Activated T-cell treated with anti-CD3 and anti-CD28 coated beads, Interleukin-2, amount 50 U/mL, for 1 hour (primary cell): ENCODE data around the gene SRGAP2.
"Not testable (repeated sequence)": the region's sequence is repeated elsewhere in the genome, so short reads cannot be mapped to it uniquely, and the experiment has no call there.

Source experiments
- DNase-seq: peaks from one replicate; pipeline ENCODE4 v3.0.0-alpha.2; 2020

The SRGAP2 gene

DNA sequence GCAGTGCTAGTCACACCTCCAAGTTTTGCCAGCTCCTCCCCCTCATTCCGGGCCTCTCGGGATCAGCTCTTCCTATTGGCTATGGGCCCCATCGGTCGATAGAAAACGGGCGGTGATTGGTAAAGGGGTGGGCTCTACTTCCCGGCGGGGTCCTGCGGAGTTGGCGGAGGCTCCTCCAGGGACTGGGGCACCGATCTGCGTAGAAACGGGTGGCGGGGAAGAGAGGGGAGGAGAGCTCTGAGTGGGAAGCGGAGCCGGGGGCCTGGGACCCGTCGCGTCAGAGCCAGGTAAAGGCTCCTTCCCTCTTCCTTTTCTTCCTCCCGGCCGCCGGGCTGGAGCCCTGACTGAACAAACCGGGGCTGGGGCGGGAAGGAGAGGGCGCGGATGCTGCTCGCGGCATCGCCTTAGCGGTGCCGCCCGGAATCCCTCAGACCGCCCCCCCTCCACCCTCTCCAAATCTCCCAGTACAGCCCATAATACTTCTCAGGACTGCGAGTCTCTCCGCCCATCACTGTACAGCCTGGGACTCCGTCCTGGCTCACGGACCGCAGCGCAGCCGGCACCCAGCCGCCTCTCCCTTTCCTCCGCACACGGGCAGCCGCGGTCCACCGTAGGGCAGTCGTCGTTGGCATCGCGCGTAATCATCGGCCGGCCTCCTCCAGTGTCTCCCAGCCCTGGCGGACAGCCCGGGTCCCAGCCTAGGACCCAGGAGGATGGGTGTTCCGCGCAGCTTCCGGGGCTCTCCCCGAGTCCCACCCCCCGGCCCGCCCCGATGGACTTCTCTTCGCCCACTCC, at the start of gene SRGAP2:
Gene SRGAP2, plus strand, starts transcription at position 178 of the 795 bp plus-strand sequence. CDS start 2,430 bp downstream, outside the sequence.
- peak; percentile 60 for DNase-seq

DNA sequence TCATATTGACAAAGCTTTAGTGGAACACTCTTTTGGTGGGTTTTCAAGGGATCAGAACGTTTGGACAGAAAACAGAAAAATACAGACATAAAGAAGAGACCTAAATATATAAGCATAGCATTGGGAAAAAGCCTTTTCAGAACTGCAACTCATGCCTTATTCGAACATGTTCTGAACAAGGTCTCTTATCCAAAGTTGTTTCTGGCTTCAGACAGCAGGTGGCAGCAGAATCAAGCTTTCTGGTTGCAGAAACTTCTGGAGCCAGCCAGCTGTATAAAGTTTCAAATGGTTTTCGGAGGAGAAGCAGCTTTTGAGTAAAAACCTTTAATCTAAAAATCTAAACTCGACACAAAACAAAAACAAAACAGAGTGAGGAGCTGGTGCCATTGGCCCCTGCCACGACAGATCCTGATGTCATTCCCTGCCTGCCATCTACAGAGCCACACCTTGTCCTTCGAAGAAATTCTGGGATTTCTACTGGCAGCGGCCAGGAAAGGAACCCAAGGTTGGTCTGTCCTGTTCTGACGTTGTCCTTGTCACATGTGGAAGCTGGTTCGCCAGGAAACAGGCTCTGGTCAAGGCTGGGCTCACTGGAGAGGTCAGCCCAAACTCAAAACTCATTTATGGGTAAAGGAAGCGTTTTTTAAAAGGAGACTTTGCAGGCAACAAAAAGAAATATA, 35.9 kb upstream of the SRGAP2 start:
- DNase-seq, result not testable (repeated sequence)

DNA sequence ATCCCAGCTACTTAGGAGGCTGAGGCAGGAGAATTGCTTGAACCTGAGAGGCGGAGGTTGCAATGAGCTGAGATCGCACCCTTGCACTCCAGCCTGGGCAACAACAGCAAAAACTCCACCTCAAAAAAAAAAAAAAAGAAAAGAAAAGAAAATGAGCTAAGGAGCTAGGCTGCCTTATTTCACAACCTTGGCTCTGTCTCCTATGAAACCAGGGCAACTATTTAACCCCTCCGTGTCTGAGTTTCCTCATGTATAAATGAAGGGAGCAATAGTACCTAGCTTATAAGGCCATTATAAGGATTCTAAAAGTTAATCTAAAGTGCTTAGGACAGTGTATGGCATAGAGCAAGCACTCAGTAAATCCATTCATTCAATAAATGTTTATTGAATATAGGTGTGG, 33.5 kb upstream of the SRGAP2 start:
- DNase-seq, result not testable (repeated sequence)

DNA sequence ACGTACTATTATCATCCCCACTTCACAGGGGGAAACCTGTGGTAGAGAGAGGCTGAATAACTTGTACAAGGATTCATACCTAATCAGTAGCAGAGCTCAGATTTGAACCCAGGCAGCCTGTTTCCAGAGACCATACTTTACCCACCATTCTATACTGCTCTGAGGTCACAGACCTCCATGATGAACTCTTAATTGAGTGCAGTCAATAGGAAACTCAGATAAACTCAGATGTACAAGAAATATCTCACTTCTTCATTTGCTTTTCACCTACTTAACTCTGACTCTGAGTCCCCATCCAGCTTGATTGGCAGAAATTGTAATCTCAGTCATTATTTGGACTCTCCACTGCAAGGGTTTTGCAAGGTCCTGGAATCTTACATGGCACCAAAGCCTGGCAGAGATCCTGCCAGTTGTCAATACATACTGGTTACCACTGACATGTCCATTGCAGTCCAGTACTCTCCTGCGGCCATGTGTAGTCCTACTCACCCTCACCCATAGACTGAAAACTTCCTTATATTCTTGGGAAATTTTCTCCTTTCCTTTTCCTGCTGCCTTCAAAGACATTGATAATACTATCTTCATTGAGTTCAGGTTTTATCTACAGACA, 30.1 kb upstream of the SRGAP2 start:
- not testable (repeated sequence) for DNase-seq

DNA sequence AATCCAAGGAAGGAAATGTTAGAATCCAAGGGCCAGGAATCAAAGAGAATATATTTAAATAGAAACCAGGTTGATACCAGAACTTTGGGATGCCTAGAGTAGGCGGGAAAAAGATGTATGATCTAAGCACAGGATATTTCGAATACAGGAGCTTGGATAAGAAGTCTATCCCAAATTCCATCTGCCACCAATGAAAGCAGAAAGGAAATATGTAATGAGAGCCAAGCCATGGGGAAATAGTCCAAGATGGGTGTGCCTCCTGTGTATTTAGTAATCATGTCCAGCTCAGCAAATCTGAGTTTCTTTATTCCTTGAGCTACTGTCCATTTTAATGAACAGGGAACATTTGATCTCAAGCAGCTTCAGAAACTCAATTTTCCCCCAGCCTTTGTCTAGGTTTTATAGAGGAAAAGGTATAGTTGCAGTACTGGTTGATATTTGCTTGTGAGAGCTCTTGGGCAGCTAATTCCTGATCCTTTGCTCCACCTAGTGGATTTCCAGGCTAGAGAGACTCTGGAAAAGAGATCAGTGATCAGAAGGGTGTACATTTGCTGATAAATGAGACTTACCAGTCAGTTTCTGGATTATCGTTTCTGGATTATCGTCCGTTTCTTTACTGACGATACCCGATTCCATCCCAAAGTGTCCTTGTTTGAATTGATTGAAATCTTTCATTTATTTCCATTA, 29.0 kb upstream of the SRGAP2 start:
- not testable (repeated sequence) for DNase-seq

DNA sequence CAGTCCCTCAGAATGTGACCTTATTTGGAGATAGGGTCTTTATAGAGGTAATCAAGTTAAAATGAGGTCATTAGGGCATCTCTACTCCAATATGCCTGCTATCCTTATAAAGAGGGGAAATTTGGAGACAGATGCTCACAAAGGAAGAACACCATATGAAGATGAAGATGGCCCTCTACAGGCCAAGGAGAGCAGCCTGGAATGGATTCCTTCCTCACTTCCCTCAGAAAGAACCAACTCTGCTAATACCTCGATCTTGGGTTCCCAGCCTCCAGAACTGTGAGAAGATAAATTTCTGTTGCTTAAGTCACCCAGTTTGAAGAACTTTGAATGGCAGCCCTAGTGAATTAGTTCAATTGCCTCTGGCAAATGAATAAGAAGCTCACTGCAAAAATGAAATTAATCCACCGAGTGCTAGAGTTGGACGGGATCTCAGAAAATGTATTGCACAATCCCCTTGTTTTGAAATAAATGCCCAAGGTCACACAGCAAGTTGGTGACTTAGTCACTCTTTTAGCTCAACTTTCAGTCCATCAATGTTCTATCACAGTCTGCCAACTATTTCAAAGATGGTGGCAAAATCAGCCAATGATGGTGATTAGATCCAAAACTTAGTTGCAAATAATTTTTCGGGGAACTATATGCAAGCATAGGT, 27.8 kb upstream of the SRGAP2 start:
- DNase-seq, result not testable (repeated sequence)

DNA sequence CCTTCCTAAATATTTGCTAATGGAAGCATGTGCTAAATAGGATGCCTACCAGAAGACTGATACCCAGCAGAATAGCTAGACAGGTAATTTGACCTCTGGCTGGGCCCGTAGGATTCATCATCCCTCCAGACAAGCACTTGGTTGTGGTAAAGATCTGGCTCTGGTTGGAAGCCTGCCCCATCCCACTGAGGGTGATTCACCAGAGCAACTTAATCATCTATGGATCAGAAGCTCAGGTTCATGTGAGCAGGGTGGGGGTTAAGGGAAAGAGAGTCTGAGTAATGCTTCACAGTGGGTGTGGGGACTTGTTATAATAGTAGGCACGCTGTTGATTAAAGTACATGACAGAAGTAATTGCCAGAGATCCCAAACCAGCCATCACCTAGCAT, 27.2 kb upstream of the SRGAP2 start:
- DNase-seq, result not testable (repeated sequence)

DNA sequence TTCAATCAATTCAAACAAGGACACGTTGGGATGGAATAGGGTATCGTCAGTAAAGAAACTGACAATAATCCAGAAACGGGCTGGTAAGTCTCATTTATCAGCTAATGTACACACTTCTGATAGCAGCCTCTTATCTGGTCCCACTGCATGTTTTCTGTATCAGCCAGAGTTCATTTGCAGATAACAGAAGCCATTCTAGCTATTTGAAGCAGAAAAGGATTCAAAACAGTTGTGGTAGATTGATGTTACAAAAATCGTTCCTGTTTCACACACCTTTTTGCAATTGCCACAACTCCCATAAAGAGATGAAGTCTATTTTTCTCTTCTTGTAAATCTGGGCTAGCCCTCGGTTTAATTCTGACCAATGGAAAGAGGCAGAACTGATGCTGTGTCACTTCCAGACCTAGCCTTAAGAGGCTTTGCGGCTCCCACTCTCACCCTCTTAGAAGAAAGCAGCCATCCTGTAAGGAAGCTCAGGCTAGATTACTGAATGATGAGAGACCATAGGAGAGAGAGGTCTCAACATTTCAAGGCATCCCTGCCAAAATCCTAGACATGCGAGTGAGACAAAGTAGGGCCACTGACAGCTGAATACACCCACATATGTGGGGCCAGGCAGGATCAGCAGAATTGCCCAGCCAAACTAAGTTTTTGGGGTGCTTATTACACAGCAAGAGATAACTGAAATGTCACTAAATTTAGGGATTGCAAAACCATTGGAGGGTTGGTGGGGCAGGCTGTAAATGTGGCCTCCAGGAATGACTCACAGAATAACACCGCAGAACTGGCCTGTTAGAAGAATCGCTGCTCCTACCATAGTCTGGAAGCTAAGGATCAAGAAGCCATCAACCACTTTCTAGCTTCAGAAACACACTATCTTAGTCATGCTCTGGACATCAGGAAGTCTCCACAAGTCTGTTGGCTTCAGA, 25.0 kb upstream of the SRGAP2 start:
- not testable (repeated sequence) for DNase-seq

DNA sequence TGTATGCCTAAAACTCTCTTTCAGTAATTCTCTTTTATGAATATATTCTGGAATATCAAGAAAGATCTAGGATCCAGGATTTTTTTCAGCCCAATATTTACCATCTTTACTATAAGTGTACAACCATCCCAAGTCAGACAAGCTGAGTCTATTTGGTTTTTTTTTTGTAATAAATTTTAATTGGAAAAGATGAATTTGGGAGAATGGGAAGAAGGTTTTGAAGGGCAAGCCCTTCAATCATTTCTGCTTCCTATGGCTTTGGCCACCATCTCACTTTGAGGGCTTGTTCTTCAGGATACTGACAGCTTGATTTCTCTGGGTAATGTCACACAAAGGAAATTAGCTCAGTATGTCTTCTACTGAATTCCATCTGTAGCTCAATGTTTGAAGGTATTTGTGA, 23.7 kb upstream of the SRGAP2 start:
- not testable (repeated sequence) for DNase-seq

DNA sequence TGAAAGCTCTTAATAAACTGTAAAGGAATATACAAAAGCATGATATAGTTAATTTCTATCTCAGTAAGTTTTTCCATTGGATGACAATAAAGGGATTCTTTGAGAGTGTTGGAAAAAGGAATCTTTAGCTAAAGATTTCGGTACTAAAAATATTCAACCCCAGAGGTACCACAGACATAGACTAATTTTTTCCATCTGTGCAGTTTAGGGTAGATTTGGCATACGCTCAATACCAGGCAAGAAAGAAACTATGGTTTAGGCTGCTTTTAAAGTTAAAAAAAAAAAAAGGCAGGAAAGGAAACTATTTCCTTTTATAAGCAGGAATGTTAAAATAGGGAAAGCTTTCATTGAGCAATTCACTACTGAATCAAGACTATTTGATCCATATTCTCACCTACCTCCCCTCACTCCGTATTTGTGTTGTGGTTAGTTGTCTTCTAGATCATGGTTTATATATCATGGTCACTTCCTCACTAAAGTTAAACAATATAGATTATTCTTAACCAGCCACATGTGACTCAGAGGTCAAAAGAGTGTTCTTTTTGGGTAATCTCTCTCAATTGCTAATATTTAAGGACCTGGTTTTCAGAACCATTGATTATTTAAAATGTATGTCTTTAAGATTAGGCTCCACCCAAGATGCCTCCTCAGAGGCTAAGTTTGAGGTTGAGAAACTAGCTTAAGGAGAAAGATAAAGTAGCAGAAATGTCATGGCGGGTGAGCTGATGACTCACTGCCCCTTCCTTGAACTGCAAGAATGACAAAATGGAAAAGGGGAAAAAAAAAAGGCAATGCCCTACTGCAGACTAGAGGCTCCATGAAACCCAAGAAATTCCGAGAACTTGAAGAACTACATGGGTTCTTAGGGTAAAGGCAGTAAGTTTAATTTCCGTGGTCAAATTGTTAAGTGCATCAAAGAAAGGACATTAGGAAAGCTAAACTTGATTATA, 20.7 kb upstream of the SRGAP2 start:
- not testable (repeated sequence) for DNase-seq

DNA sequence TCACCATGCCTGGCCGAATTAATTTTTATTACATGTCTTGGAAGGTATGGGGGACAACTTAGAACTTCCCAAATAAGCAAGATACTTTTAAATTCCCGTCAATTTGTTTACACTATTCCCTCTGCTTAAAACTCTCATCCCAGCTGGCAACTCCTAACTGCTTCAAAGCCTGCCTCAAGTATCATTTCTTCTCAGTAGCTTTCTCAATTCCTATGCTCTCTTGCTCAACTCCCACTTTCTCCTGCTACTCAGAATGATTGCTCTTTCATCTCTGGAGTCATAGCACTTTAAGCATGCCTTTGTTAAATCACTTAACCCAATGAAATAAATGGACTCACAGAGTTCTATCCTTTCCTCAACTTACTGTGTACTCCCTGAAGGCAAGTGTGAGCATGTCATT, 19.6 kb upstream of the SRGAP2 start:
- DNase-seq, result not testable (repeated sequence)

DNA sequence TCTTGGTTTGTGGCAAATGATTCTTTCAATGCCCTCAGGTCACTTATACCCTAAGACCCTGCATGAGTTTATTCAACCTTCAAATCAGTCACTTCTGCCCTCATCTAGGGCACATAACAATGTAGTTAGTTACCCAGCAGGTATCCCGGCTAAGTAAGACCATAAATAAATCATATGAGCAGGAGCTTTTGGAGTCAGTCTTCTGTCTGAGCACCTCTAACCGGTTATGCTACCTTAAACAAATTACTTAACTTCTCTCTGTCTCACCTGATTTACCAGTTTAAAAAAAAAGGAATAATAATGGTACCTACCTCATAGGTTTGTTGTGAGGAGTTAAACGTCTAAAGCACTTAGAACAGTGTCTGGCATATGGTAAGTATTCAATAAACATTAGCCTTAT, 17.6 kb upstream of the SRGAP2 start:
- not testable (repeated sequence) for DNase-seq

DNA sequence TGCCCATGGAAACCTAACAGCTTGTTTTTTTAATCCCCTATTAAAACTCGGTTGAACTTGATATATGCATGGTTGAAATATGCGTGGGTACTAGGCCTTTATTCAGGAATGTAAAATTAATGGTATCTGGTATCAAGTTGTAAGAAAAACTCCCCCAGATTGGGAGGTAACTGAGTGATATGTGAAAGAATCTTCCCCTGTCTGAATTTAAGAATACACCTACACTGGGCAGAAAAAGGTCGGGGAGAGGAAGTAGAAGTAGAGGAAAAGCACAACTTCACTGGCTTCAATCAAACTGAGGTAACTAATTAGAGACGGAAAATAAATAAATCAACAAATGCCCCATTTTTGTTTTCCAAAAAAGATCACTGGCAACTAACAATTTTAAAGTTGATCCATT, 16.5 kb upstream of the SRGAP2 start:
- DNase-seq, result not testable (repeated sequence)

DNA sequence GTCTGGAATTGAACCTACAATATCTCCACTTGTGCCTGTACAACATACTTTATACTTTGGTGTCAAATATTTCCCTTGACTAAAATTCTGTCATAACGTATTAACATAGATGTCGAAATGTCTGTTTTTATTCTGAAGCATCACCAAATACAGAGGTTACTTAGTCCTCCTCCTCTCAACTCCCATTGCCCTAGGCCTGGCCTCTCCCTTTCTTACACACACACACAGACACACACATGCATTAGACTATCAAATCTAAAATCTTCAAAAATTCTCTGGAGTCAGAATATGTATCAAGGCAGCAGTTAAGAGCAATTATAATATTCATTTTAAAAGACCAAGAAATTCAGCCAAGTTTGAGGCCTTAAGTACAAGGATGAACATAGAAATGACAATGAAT, 8.2 kb upstream of the SRGAP2 start:
- DNase-seq, result not testable (repeated sequence)

DNA sequence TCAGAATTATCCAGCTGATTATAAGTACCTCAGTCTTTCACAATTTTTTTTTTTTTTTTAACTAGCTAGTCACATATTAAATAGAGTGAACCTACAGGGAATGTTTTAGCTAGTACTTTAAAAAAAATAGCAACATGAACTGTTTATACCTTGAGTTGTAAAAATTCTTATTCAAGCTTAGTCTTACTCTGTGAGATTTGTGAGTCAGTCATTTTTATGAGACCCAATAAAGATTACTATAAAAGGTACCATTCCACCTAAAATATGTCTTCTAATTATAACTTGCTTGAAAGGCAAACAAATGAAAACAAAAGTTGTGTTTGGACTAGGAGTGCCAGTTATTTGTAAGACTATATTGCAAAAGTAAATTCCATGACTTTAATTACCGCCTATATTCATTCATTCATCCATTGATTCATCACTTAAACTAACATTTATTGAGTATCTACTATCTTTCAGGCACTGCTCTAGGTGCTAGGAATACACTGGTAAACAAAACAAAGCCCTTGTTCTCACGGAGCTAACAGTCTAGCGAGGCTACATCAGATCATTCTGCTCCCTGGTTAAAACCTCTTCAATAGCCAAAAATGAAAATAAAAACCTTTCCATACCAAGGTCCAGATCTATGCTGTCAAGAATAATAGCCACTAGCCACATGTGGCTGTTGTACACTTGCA, 6.5 kb upstream of the SRGAP2 start:
- not testable (repeated sequence) for DNase-seq

DNA sequence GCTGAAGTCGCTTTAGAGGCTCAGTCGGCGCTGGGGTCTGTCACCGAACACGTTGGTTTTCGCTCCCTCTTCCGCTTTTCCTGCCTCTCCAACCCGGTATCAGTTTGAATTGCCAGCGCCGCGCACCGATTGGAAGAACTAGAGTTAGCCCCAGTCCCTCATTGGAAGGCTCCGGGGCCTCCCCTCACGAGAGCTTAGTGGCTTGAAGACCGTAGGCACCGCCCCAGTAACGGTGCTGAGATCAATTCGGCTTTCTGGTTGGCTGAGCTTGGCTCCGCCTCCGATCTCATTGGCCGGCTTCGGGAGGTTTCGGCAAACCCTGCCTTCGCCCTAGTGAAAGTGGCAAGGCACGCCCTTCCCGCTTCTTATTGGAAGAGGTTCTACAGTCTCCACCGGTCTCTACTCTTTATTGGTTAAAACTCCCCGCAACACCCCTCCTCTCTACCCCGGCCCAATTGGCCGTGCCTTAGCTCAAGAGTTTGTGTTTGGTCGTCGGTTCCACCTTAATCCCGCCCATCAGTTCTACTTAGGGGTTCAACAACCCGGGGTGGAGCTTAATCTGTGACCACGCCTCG, 465 bp upstream of the SRGAP2 start, which contains the start of gene FAM72A:
Gene FAM72A, minus strand, starts transcription at position 51 of the 575 bp plus-strand sequence. CDS start 814 bp downstream, outside the sequence.
- peak; percentile 91 for DNase-seq

DNA sequence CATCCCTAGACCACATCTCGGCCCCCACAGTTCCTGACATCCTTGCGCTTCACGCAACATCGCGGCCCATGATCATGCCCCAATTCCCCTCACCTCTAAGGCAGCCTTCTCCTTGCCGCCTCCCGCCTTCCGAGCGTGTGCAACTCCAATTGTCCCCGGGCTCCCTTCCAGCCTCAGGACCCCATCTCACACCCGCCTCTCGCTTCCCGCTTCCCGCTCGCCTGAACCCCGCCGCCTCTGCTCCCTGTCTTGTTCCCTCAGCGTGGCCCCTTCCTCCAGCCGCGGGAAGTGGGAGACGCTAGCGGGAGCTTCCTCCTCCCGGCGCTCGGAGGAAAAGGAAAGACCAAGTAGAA, 794 bp downstream of the SRGAP2 start:
- DNase-seq, result not testable (repeated sequence)

DNA sequence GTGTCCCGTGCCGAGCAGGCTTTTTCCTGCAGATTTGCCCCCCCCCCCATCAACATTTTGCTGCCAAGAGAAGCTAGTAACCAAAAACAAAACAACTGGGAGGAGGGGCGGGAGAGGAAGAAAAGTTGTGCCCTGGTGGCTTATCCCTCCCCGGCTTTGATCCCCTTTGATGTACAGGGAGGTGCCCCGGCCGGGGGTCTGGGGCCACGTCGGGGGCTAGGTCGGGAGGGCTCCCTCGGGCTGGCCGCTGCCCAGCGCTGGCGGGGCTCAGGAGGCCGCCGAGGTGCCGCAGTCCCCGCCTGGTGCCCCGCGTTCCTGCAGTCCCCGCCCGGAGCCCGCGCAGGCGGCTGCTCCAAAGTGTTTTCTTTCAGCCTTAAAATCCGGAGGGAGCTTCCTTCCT, 1.5 kb downstream of the SRGAP2 start:
- peak; percentile 30 for DNase-seq

DNA sequence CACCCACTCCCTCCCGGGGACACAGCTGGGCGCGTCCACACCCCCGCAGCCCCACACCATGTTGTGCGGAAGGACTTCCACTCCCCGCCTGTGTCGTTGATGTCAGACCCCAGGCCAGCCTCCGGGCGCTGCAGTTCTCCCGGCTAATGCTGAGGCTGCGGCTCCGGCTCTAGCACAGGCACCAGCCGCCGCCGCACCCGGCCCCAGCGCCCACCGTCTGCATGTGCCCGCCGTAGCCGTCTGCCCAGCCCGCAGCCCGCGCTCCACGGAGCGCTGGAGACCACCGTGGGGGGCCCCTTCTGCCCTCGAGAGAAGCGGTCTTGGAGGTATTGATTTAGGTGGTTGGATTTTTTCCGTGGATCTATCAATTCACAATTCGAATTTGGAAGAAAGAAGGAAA, 2.2 kb downstream of the SRGAP2 start:
- peak; percentile 30 for DNase-seq
